Neural cell (in vitro differentiated cells): Measurements from ENCODE around the gene APOB. TPM values are rescaled to one million over a fixed set of nuclear protein-coding genes. Genes with fewer than 3 reads are reported as not detected.

Source experiments
- H2AFZ ChIP-seq: fragments of 200-600, 300-800 bp; sonication (generic), shearing (Covaris generic); 2 replicates; pipeline ENCODE4 v1.6.0; 2014; ENCODE audit warnings: low read depth, mild to moderate bottlenecking, antibody characterized with exemption, low read length, moderate library complexity
- H3F3A ChIP-seq: fragments of 200-600 bp; shearing (Covaris generic); 2 replicates; pipeline ENCODE4 v1.6.1; 2016; ENCODE audit warnings: mild to moderate bottlenecking, moderate library complexity, mixed read lengths, antibody characterized with exemption, low read length; ENCODE audit not compliant: insufficient read depth, poor library complexity, severe bottlenecking
- H3K27ac ChIP-seq: fragments of 200-600, 300-800 bp; sonication (generic), shearing (Covaris generic); 2 replicates; pipeline ENCODE4 v1.5.1; 2014; ENCODE audit warnings: mild to moderate bottlenecking, low read length, moderate library complexity
- H3K27me3 ChIP-seq: fragments of 300-800, 200-600 bp; sonication (generic), shearing (Covaris generic); 2 replicates; pipeline ENCODE4 v1.6.0; 2014; ENCODE audit warnings: mild to moderate bottlenecking, low read depth, low read length, moderate library complexity; ENCODE audit not compliant: insufficient read depth
- H3K36me3 ChIP-seq: fragments of 300-800, 200-600 bp; sonication (generic), shearing (Covaris generic); 2 replicates; pipeline ENCODE4 v1.5.1; 2014; ENCODE audit warnings: mild to moderate bottlenecking, antibody characterized with exemption, low read length, moderate library complexity; ENCODE audit not compliant: insufficient read depth
- H3K4me2 ChIP-seq: fragments of 300-800, 200-600 bp; sonication (generic), shearing (Covaris generic); 2 replicates; pipeline ENCODE4 v1.6.0; 2014; ENCODE audit warnings: mild to moderate bottlenecking, low read length
- H3K4me3 ChIP-seq: fragments of 300-800, 200-600 bp; sonication (generic), shearing (Covaris generic); 2 replicates; pipeline ENCODE4 v1.5.1; 2014; ENCODE audit warnings: mild to moderate bottlenecking, low read length, moderate library complexity
- H3K79me2 ChIP-seq: fragments of 200-600 bp; shearing (Covaris generic); replicated peaks from 2 replicates; pipeline ENCODE4 v1.6.0; 2014; ENCODE audit warnings: mild to moderate bottlenecking, low read length, moderate library complexity; ENCODE audit not compliant: insufficient read depth
- H3K9ac ChIP-seq: fragments of 300-800, 200-600 bp; sonication (generic), shearing (Covaris generic); 2 replicates; pipeline ENCODE4 v1.6.1; 2016; ENCODE audit warnings: mild to moderate bottlenecking, low read length, mixed read lengths
- H3K9me2 ChIP-seq: fragments of 200-600 bp; shearing (Covaris generic); 2 replicates; pipeline ENCODE4 v1.6.1; 2016; ENCODE audit warnings: mild to moderate bottlenecking, low read length, mixed read lengths; ENCODE audit not compliant: insufficient read depth
- H3K9me3 ChIP-seq: fragments of 200-600, 300-800 bp; sonication (generic), shearing (Covaris generic); 2 replicates; pipeline ENCODE4 v1.6.1; 2016; ENCODE audit warnings: mild to moderate bottlenecking, mixed run types, low read length, moderate library complexity, mixed read lengths
- H4K20me1 ChIP-seq: fragments of 200-600 bp; shearing (Covaris generic); 2 replicates; pipeline ENCODE4 v1.6.1; 2016; ENCODE audit warnings: mild to moderate bottlenecking, mixed run types; ENCODE audit not compliant: insufficient read depth
- CTCF ChIP-seq: fragments of 450-650 bp; IDR thresholded peaks from 2 replicates; pipeline ENCODE4 v1.5.1; 2014; ENCODE audit warnings: antibody characterized with exemption, mild to moderate bottlenecking, moderate library complexity; ENCODE audit not compliant: poor library complexity, severe bottlenecking
- EP300 ChIP-seq: fragments of 450-650 bp; conservative IDR thresholded peaks from 2 replicates; pipeline ENCODE4 v1.6.1; 2014; ENCODE audit warnings: antibody characterized with exemption, mild to moderate bottlenecking, moderate library complexity; ENCODE audit not compliant: poor library complexity, severe bottlenecking
- EZH2 ChIP-seq: fragments of 200-600, 300-800 bp; shearing (Covaris generic), sonication (generic); IDR thresholded peaks from 2 replicates; pipeline ENCODE4 v1.6.1; 2014; ENCODE audit warnings: antibody characterized with exemption, low read length, borderline replicate concordance, mild to moderate bottlenecking; ENCODE audit not compliant: insufficient read depth, poor library complexity, severe bottlenecking
- MXI1 ChIP-seq: fragments of 450-650 bp; conservative IDR thresholded peaks from 2 replicates; pipeline ENCODE4 v1.6.1; 2014; ENCODE audit warnings: antibody characterized with exemption, mild to moderate bottlenecking; ENCODE audit not compliant: poor library complexity, severe bottlenecking
- POLR2AphosphoS5 ChIP-seq: IDR thresholded peaks from 2 replicates; pipeline ENCODE4 v1.6.1; 2012
- RAD21 ChIP-seq: fragments of 450-650 bp; conservative IDR thresholded peaks from 2 replicates; pipeline ENCODE4 v1.6.1; 2014; ENCODE audit warnings: antibody characterized with exemption, mild to moderate bottlenecking, moderate library complexity
- REST ChIP-seq: IDR thresholded peaks from 2 replicates; pipeline ENCODE4 v1.6.1; 2012; ENCODE audit warnings: borderline replicate concordance
- SMC3 ChIP-seq: fragments of 450-650 bp; conservative IDR thresholded peaks from 2 replicates; pipeline ENCODE4 v1.6.1; 2014; ENCODE audit warnings: antibody characterized with exemption, mild to moderate bottlenecking, moderate library complexity; ENCODE audit not compliant: poor library complexity
- TAF1 ChIP-seq: IDR thresholded peaks from 2 replicates; pipeline ENCODE4 v1.6.1; 2012; ENCODE audit warnings: low read depth
- polyA plus RNA-seq: library from polyadenylated mRNA; depleted of rRNA; stranded (reverse); fragments of >200 nt; gene quantifications from 2 replicates; pipeline ENCODE4 v1.2.3, GENCODE V29; 2014

APOB gene
- polyA plus RNA-seq, 1 donor from 2014 or later: not detected

GRCh38 chr2:21009662-21010225 lies 34.1 kb downstream of the APOB start:
- no peak overlapping the region for H3K9ac ChIP-seq
- no peaks in the 10 kb centered on the region for H3F3A ChIP-seq
- no peak overlapping the region for H3K4me3 ChIP-seq
- no peaks in the 10 kb centered on the region for H3K79me2 ChIP-seq
- H3K27ac ChIP-seq: no peak overlapping the region
- H2AFZ ChIP-seq: no peak overlapping the region
- no peak for TF ChIP-seq EP300
- TF ChIP-seq MXI1: no peak
- H3K9me2 ChIP-seq: no peaks in the 10 kb centered on the region
- no peaks in the 10 kb centered on the region for H4K20me1 ChIP-seq
- H3K36me3 ChIP-seq: no peaks in the 10 kb centered on the region
- H3K9me3 ChIP-seq: no peaks in the 10 kb centered on the region
- no peak overlapping the region for H3K4me2 ChIP-seq
- H3K27me3 ChIP-seq: no peaks in the 10 kb centered on the region

- Histone ChIP-seq H3K27ac (no peak overlapping the region), H3K9ac (no peak overlapping the region), H2AFZ (no peak overlapping the region), H4K20me1 (no peaks in the 10 kb centered on the region), H3K9me3 (no peaks in the 10 kb centered on the region), H3K9me2 (no peaks in the 10 kb centered on the region), H3K36me3 (no peaks in the 10 kb centered on the region), H3F3A (no peaks in the 10 kb centered on the region), H3K27me3 (no peaks in the 10 kb centered on the region), H3K4me2 (no peak overlapping the region), H3K4me3 (no peak overlapping the region), H3K79me2 (no peaks in the 10 kb centered on the region)
- no peak for TF ChIP-seq RAD21
These were observed 34.8 kb downstream of the APOB start for GRCh38 chr2:21008790-21009661.

GRCh38 chr2:21008014-21008789 lies 35.7 kb downstream of the APOB start:
- no peak overlapping the region for H3K9ac ChIP-seq
- no peaks in the 10 kb centered on the region for H3K36me3 ChIP-seq
- TF ChIP-seq CTCF: no peak
- TF ChIP-seq MXI1: no peak
- no peak for TF ChIP-seq EZH2
- TF ChIP-seq REST: no peak
- TF ChIP-seq POLR2AphosphoS5: no peak
- no peak for TF ChIP-seq EP300
- TF ChIP-seq SMC3: no peak
- no peak for TF ChIP-seq TAF1
- no peak for TF ChIP-seq RAD21

More at GRCh38 chr2:21008014-21008789, 35.7 kb downstream of the APOB start:
- Histone ChIP-seq H4K20me1 (no peaks in the 10 kb centered on the region), H3K4me3 (no peak overlapping the region), H3F3A (no peaks in the 10 kb centered on the region), H3K79me2 (no peaks in the 10 kb centered on the region), H3K9me2 (no peaks in the 10 kb centered on the region), H3K4me2 (no peak overlapping the region), H3K27ac (no peak overlapping the region), H3K9me3 (no peaks in the 10 kb centered on the region), H3K27me3 (no peaks in the 10 kb centered on the region), H2AFZ (no peak overlapping the region)
